ENCODE data around the gene CEP85L. TPM values are rescaled to one million over a fixed set of nuclear protein-coding genes. Genes with fewer than 3 reads are reported as not detected.

CEP85L gene
- total RNA-seq, 1 donor from 2014 or later: 19.3 TPM

DNA sequence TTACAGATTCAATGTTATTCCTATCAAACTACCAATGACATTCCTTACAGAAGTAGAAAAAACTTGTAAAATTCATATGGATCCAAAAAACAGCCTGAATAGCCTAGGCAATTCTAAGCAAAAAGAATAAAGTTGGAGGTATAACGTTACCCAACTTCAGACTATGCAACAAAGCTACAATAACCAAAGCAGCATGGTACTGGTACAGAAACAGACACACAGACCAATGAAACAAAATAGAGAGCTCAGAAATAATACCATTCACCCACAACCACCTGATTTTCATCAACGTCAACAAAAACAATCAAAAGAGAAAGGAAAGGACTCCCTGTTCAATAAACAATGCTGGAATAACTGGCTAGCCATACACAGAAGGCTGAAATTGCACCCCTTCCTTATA is 120.4 kb downstream of the CEP85L start:
- H3K36me3 ChIP-seq (ENCODE audit: insufficient read depth, low read length): no peaks in the 10 kb centered on the region
- no peak for FAIRE-seq
- Mint-ChIP-seq H3K4me1 (ENCODE audit: low read depth, unreplicated experiment) (peaks cover 3% of the 10 kb centered on the region), H3K27ac (ENCODE audit: unreplicated experiment) (no peak overlapping the region), H3K9me3 (ENCODE audit: unreplicated experiment) (peaks cover 4% of the 10 kb centered on the region), H3K36me3 (ENCODE audit: low read depth, unreplicated experiment) (peaks cover 2% of the 10 kb centered on the region), H3K4me3 (ENCODE audit: unreplicated experiment) (no peak overlapping the region), H3K27me3 (ENCODE audit: low read depth, unreplicated experiment) (no peaks in the 10 kb centered on the region)
- no peak overlapping the region for H3K27ac ChIP-seq (ENCODE audit: low read depth, low read length)
- DNase-seq (ENCODE audit: low read depth): no peak
- H3K79me2 ChIP-seq (ENCODE audit: insufficient read depth, low read length): peaks cover 81% of the 10 kb centered on the region
- no peaks in the 10 kb centered on the region for H3K9me3 ChIP-seq (ENCODE audit: insufficient read depth, low read depth, low read length)
- no peak overlapping the region for H3K4me3 ChIP-seq (ENCODE audit: insufficient read depth, low read depth, low read length)
- TF ChIP-seq, protein P1, sequence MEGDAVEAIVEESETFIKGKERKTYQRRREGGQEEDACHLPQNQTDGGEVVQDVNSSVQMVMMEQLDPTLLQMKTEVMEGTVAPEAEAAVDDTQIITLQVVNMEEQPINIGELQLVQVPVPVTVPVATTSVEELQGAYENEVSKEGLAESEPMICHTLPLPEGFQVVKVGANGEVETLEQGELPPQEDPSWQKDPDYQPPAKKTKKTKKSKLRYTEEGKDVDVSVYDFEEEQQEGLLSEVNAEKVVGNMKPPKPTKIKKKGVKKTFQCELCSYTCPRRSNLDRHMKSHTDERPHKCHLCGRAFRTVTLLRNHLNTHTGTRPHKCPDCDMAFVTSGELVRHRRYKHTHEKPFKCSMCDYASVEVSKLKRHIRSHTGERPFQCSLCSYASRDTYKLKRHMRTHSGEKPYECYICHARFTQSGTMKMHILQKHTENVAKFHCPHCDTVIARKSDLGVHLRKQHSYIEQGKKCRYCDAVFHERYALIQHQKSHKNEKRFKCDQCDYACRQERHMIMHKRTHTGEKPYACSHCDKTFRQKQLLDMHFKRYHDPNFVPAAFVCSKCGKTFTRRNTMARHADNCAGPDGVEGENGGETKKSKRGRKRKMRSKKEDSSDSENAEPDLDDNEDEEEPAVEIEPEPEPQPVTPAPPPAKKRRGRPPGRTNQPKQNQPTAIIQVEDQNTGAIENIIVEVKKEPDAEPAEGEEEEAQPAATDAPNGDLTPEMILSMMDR (IDR thresholded peaks at IDR 0.05; ENCODE audit: insufficient read depth, low read depth, low read length): no peak
- TF ChIP-seq EZH2 (IDR thresholded peaks at IDR 0.05; ENCODE audit: insufficient read depth, low read length): no peak
- H3K4me2 ChIP-seq (ENCODE audit: low read length): no peak overlapping the region
- no peak overlapping the region for H3K9ac ChIP-seq (ENCODE audit: low read length)
- peaks cover 28% of the 10 kb centered on the region for H4K20me1 ChIP-seq (ENCODE audit: insufficient read depth, low read length)
- H3K27me3 ChIP-seq (ENCODE audit: insufficient read depth, low read length): no peaks in the 10 kb centered on the region
- no peaks in the 10 kb centered on the region for H3K4me1 ChIP-seq (ENCODE audit: insufficient read depth, low read length)
- no peak overlapping the region for H2AFZ ChIP-seq (ENCODE audit: low read depth, low read length)

DNA sequence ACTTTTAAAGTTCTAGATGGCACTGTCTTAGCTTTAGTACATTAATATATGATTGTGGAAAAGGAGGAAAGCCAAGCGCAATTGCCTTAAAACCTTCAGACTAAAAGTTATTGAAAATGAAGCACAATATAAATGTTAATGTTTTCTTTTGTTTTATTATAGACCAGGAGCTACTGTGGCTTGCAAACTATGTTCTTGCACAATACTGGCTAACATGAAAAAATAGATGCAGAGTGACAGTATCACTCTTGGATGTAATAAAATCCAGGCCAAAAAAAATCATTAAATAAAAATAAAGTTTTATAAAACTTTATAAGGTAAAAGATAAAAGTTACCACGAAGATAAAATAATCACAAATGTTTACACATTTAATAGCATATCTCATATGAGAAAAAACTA is 121.6 kb downstream of the CEP85L start:
- no peak overlapping the region for H3K4me3 Mint-ChIP-seq (ENCODE audit: unreplicated experiment)
- no peak for FAIRE-seq
- H3K9me3 Mint-ChIP-seq (ENCODE audit: unreplicated experiment): peaks cover 4% of the 10 kb centered on the region
- H3K27me3 Mint-ChIP-seq (ENCODE audit: low read depth, unreplicated experiment): no peaks in the 10 kb centered on the region
- peaks cover 76% of the 10 kb centered on the region for H3K79me2 ChIP-seq (ENCODE audit: insufficient read depth, low read length)
- no peak overlapping the region for H3K4me3 ChIP-seq (ENCODE audit: insufficient read depth, low read depth, low read length)
- no peak overlapping the region for H3K9ac ChIP-seq (ENCODE audit: low read length)
- no peak overlapping the region for H3K27ac ChIP-seq (ENCODE audit: low read depth, low read length)
- H3K27me3 ChIP-seq (ENCODE audit: insufficient read depth, low read length): no peaks in the 10 kb centered on the region
- H2AFZ ChIP-seq (ENCODE audit: low read depth, low read length): no peak overlapping the region
- H4K20me1 ChIP-seq (ENCODE audit: insufficient read depth, low read length): peaks cover 36% of the 10 kb centered on the region
- no peaks in the 10 kb centered on the region for H3K9me3 ChIP-seq (ENCODE audit: insufficient read depth, low read depth, low read length)
- no peaks in the 10 kb centered on the region for H3K36me3 ChIP-seq (ENCODE audit: insufficient read depth, low read length)
- peaks cover 3% of the 10 kb centered on the region for H3K4me1 Mint-ChIP-seq (ENCODE audit: low read depth, unreplicated experiment)
- DNase-seq (ENCODE audit: low read depth): no peak
- no peaks in the 10 kb centered on the region for H3K4me1 ChIP-seq (ENCODE audit: insufficient read depth, low read length)
- H3K4me2 ChIP-seq (ENCODE audit: low read length): no peak overlapping the region
- H3K27ac Mint-ChIP-seq (ENCODE audit: unreplicated experiment): no peak overlapping the region
- no peak for TF ChIP-seq EZH2 (IDR thresholded peaks at IDR 0.05; ENCODE audit: insufficient read depth, low read length)
- TF ChIP-seq, protein P1 (IDR thresholded peaks at IDR 0.05; ENCODE audit: insufficient read depth, low read depth, low read length): no peak
- no peaks in the 10 kb centered on the region for H3K36me3 Mint-ChIP-seq (ENCODE audit: low read depth, unreplicated experiment)

DNA sequence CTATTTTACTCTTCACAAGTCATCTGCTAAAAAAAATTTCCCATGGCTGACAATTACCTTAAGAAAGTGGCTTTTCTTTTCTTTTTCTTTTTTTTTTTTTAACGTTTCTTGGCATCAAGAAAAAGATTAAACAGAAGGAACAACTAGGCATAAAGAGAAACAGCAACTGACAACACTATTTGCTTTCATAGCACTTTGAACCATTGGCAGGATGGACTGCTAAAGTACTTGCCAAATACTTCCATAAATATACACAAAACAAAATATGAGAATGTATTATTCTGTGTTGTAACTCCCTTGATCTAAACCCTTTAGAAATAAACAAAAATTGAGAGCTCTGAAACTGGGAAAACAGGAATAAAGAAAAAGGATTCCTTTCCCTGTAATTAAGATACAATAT is 123.3 kb downstream of the CEP85L start:
- Mint-ChIP-seq H3K4me3 (ENCODE audit: unreplicated experiment) (no peak overlapping the region), H3K9me3 (ENCODE audit: unreplicated experiment) (peaks cover 4% of the 10 kb centered on the region), H3K4me1 (ENCODE audit: low read depth, unreplicated experiment) (peaks cover 3% of the 10 kb centered on the region), H3K36me3 (ENCODE audit: low read depth, unreplicated experiment) (peaks cover 2% of the 10 kb centered on the region), H3K27me3 (ENCODE audit: low read depth, unreplicated experiment) (no peaks in the 10 kb centered on the region), H3K27ac (ENCODE audit: unreplicated experiment) (no peak overlapping the region)
- TF ChIP-seq EZH2 (IDR thresholded peaks at IDR 0.05; ENCODE audit: insufficient read depth, low read length): no peak
- TF ChIP-seq, protein P1 (IDR thresholded peaks at IDR 0.05; ENCODE audit: insufficient read depth, low read depth, low read length): no peak
- H3K4me2 ChIP-seq (ENCODE audit: low read length): no peak overlapping the region
- peaks cover 73% of the 10 kb centered on the region for H3K79me2 ChIP-seq (ENCODE audit: insufficient read depth, low read length)
- no peak overlapping the region for H2AFZ ChIP-seq (ENCODE audit: low read depth, low read length)
- DNase-seq (ENCODE audit: low read depth) (no peak), FAIRE-seq (no peak)
- H3K9me3 ChIP-seq (ENCODE audit: insufficient read depth, low read depth, low read length): no peaks in the 10 kb centered on the region
- peaks cover 36% of the 10 kb centered on the region for H4K20me1 ChIP-seq (ENCODE audit: insufficient read depth, low read length)
- H3K4me3 ChIP-seq (ENCODE audit: insufficient read depth, low read depth, low read length): no peak overlapping the region
- H3K4me1 ChIP-seq (ENCODE audit: insufficient read depth, low read length): no peaks in the 10 kb centered on the region
- H3K27ac ChIP-seq (ENCODE audit: low read depth, low read length): no peak overlapping the region
- no peak overlapping the region for H3K9ac ChIP-seq (ENCODE audit: low read length)
- H3K27me3 ChIP-seq (ENCODE audit: insufficient read depth, low read length): no peaks in the 10 kb centered on the region
- peaks cover 3% of the 10 kb centered on the region for H3K36me3 ChIP-seq (ENCODE audit: insufficient read depth, low read length)
